ENCODE results near the gene NRP2.
A peak's percentile ranks its signal among the peaks of the same experiment; 100 is the strongest.

The NRP2 gene

GRCh38 chr2:205766779-205767359 lies 84.6 kb downstream of the NRP2 start:
- H3K4me2 ChIP-seq (ENCODE audit: low read length), result no peak overlapping the region
- no peaks in the 10 kb centered on the region for H3K9me2 ChIP-seq (replicated peaks; ENCODE audit: control insufficient read depth, low read length)

GRCh38 chr2:205767617-205768016 lies 85.3 kb downstream of the NRP2 start:
- Histone ChIP-seq H4K20me1 (ENCODE audit: control insufficient read depth, insufficient read depth, low read depth, low read length) (no peaks in the 10 kb centered on the region), H3K79me2 (ENCODE audit: control insufficient read depth, low read length) (no peaks in the 10 kb centered on the region), H3K4me2 (ENCODE audit: low read length) (no peak overlapping the region), H3K9me3 (ENCODE audit: control insufficient read depth, insufficient read depth, low read length) (no peaks in the 10 kb centered on the region), H3F3A (ENCODE audit: control insufficient read depth, insufficient read depth) (no peaks in the 10 kb centered on the region), H3K27ac (ENCODE audit: low read depth, low read length) (no peak overlapping the region), H3K36me3 (ENCODE audit: control insufficient read depth, low read length) (no peaks in the 10 kb centered on the region), H3K27me3 (ENCODE audit: control insufficient read depth, low read length) (no peaks in the 10 kb centered on the region), H3K9me2 (replicated peaks; ENCODE audit: control insufficient read depth, low read length) (no peaks in the 10 kb centered on the region), H3K4me1 (ENCODE audit: control insufficient read depth, low read length) (peaks cover 5% of the 10 kb centered on the region; the same call in 1 of the 2 replicates), H3K4me3 (ENCODE audit: low read length) (no peak overlapping the region)
- TF ChIP-seq CTCF (IDR thresholded peaks at IDR 0.05; ENCODE audit: low read depth, low read length, poor library complexity, severe bottlenecking), result no peak
- TF ChIP-seq EZH2phosphoT487 (IDR thresholded peaks at IDR 0.05; ENCODE audit: borderline replicate concordance, low read length), result no peak

More at GRCh38 chr2:205766779-205767359, 84.6 kb downstream of the NRP2 start:
- Histone ChIP-seq H3F3A (ENCODE audit: control insufficient read depth, insufficient read depth) (no peaks in the 10 kb centered on the region), H3K36me3 (ENCODE audit: control insufficient read depth, low read length) (no peaks in the 10 kb centered on the region), H3K27me3 (ENCODE audit: control insufficient read depth, low read length) (no peaks in the 10 kb centered on the region), H3K9me3 (ENCODE audit: control insufficient read depth, insufficient read depth, low read length) (no peaks in the 10 kb centered on the region), H3K4me1 (ENCODE audit: control insufficient read depth, low read length) (peaks cover 5% of the 10 kb centered on the region; the same call in 1 of the 2 replicates), H3K79me2 (ENCODE audit: control insufficient read depth, low read length) (no peaks in the 10 kb centered on the region), H4K20me1 (ENCODE audit: control insufficient read depth, insufficient read depth, low read depth, low read length) (no peaks in the 10 kb centered on the region), H3K4me3 (ENCODE audit: low read length) (no peak overlapping the region), H3K27ac (ENCODE audit: low read depth, low read length) (no peak overlapping the region)
- TF ChIP-seq EZH2phosphoT487 (IDR thresholded peaks at IDR 0.05; ENCODE audit: borderline replicate concordance, low read length) (no peak), CTCF (IDR thresholded peaks at IDR 0.05; ENCODE audit: low read depth, low read length, poor library complexity, severe bottlenecking) (peak; percentile 86)

GRCh38 chr2:205768341-205768740 lies 86.0 kb downstream of the NRP2 start:
- H4K20me1 ChIP-seq (ENCODE audit: control insufficient read depth, insufficient read depth, low read depth, low read length), result no peaks in the 10 kb centered on the region
- no peak for TF ChIP-seq CTCF (IDR thresholded peaks at IDR 0.05; ENCODE audit: low read depth, low read length, poor library complexity, severe bottlenecking)
- no peak for TF ChIP-seq EZH2phosphoT487 (IDR thresholded peaks at IDR 0.05; ENCODE audit: borderline replicate concordance, low read length)

More at GRCh38 chr2:205768341-205768740, 86.0 kb downstream of the NRP2 start:
- Histone ChIP-seq H3K4me2 (ENCODE audit: low read length) (no peak overlapping the region), H3F3A (ENCODE audit: control insufficient read depth, insufficient read depth) (no peaks in the 10 kb centered on the region), H3K4me3 (ENCODE audit: low read length) (no peak overlapping the region), H3K79me2 (ENCODE audit: control insufficient read depth, low read length) (no peaks in the 10 kb centered on the region), H3K9me2 (replicated peaks; ENCODE audit: control insufficient read depth, low read length) (no peaks in the 10 kb centered on the region), H3K4me1 (ENCODE audit: control insufficient read depth, low read length) (peaks cover 5% of the 10 kb centered on the region; the same call in 1 of the 2 replicates), H3K9me3 (ENCODE audit: control insufficient read depth, insufficient read depth, low read length) (no peaks in the 10 kb centered on the region), H3K36me3 (ENCODE audit: control insufficient read depth, low read length) (no peaks in the 10 kb centered on the region), H3K27me3 (ENCODE audit: control insufficient read depth, low read length) (0 out of 2 replicates have a peak, but pooled peaks cover 3% of the 10 kb centered on the region), H3K27ac (ENCODE audit: low read depth, low read length) (no peak overlapping the region)

Data from DOHH2 (cell line).